ENCODE results near the gene RNFT2. TPM values are rescaled to one million over a fixed set of nuclear protein-coding genes. Genes with fewer than 3 reads are reported as not detected.

Gene RNFT2
- total RNA-seq, 1 donor from 2014 or later: 6.6 TPM

DNA sequence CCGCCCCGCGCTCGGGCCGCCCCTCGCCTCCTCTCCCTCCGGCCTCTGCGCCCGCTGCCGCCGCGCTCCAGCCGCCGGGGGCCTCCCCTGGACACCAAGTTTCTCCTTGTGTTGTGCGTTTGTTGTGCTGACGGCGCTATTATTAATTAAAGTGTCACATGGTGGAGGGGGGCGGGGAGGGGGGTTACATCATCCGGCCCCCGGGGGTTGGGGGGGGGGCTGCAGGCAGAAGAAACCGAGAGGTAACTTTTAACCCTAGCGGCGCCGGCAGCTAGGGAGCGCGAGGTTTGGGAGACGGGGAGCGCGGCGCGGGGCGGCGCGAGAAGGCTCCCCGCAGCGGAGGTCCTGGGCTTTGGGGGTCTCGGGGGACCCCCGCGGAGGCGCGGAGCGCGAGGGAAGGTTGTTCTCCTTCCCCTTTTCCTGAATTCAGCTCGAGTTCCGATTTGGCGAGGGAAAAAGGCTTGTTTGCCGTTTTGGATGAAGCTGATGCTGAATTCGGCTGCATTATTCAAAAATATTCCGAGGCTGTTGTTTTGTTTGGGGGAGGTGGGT is 143.3 kb downstream of the RNFT2 start, which contains the start of gene HRK:
HRK (minus strand) TSS at position 117 of the 552 bp plus-strand sequence. CDS start 134 bp downstream, outside the sequence.
- no peak for DNase-seq (ENCODE audit: low spot score)
- ATAC-seq: no peak
- intact Hi-C loops (cut with DNase I): no loop called here

- DNase-seq (ENCODE audit: low spot score) (no peak), ATAC-seq (no peak)
- intact Hi-C loops (cut with DNase I): no loop called here
These were observed 143.9 kb downstream of the RNFT2 start for GRCh38 chr12:116881877-116882507.

DNA sequence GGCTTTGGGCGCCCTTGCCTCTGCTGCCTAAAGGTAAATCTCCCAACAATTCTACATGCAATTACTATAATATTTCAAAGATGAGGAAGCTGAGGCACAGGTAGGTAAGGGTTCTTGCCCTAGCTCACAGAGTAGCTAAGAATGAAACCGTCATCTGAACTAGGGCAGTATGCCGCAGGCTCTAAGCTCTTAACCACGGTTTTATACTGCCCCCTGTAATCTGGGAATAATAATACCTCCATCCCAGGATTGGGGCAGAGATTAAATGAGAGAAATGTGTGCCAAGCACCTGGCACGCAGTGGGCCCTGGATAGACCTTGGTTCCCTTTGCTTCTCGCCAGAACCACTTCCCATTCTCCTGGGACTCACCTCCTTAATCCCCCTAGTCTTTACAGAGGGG is 144.6 kb downstream of the RNFT2 start:
- intact Hi-C loops (cut with DNase I): no loop called here
- ATAC-seq: peak; percentile 70
- no peak for DNase-seq (ENCODE audit: low spot score)

DNA sequence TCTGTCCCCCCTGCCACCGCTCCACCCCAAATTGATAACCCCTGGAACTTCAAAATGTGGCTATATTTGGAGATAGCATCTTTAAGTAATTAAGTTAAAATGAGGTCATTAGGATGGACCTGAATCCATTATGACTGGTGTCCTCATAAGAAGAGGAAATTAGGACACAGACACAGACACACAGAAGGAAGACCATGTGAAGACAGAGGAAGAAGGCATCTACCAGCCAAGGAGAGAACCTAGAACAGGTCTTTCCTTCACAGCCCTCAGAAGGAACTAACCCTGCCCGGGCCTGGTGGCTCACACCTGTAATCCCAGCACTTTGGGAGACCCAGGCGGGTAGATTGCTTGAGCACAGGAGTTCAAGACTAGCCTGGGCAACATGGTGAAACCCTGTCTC is 146.8 kb downstream of the RNFT2 start:
- intact Hi-C loops (cut with DNase I): no loop called here
- ATAC-seq: no peak
- DNase-seq (ENCODE audit: low spot score): no peak

GRCh38 chr12:116885491-116885890 is 147.4 kb downstream of the RNFT2 start:
- intact Hi-C loops (cut with DNase I): no loop called here
- ATAC-seq (no peak), DNase-seq (ENCODE audit: low spot score) (no peak)

DNA sequence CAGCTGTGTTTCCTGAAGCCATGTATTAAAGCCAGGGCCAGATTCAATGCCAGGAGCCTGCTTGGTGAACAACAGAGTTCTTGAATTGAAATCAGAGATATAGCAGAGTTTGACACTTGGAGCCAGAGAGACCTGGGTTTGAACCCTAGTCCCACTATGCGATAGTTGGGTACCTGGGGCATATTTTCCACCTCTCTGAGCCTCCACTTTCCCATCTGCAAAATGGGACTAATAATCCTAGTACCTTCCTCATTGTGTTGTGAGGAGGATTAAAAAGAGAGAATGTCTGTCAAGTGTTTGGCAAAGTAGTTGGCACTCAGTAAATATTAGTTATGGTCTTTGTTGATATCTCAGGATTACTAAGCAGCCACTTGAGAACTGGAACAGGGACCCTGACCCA is 149.1 kb downstream of the RNFT2 start:
- intact Hi-C loops (cut with DNase I): no loop called here
- ATAC-seq: no peak
- DNase-seq (ENCODE audit: low spot score): no peak

GRCh38 chr12:116887897-116888296 is 149.8 kb downstream of the RNFT2 start:
- ATAC-seq: no peak
- no peak for DNase-seq (ENCODE audit: low spot score)
- intact Hi-C loops (cut with DNase I): no loop called here

GRCh38 chr12:116890330-116890729 is 152.2 kb downstream of the RNFT2 start:
- DNase-seq (ENCODE audit: low spot score) (no peak), ATAC-seq (no peak)
- intact Hi-C loops (cut with DNase I): no loop called here

DNA sequence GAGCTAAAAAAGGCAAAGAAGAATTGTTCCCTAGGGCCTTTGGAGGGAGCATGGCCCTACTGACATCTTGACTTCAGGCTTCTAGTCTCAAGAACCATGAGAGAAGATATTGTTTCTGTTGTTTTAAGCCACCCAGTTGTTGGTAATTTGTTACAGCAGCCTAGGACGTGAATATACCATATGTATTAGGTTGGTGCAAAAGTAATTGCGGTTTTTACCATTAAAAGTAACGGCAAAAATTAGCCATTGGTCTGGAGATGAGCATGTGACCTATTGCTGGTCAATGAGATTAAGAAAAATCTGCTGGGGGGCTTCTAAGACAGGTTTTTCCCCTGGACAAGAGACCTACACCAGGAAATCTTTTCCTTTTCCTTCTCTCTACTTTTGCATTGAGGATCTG is 152.9 kb downstream of the RNFT2 start:
- intact Hi-C loops (cut with DNase I): no loop called here
- no peak for DNase-seq (ENCODE audit: low spot score)
- ATAC-seq: no peak

DNA sequence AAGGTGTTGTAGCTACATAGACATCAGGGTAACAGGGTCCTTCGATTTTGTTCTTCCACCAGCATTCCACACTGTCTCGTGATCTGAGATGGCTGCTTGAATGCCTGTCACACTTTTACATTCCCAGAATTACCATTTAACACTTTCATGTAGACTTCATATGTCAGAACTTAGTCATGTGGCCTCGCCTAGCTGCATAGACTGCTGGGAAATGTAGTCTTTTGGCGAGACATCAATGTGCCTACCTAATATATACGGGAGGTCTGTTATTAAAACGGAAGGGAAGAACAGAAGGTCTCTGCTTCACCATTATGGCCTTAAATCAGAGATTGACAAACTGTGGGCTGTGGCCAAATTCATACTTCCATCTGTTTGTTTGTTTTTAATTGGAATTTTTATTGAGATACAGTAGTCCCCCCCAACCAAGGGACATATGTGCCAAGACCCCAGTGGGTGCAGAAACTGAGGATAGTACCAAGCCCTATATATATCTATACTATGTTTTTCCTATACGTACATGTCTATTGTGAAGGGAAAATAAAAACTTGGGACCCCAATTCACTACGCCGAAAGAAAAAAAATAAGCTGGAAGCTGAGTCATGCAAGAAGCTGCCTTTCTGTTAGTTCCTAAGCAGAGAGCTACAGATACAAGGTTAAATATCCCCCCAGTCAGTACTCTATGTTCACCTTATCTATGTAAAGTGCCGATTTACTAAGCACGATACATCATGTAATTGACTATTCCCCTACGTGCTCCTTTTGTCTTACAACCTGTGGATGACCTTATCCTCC is 154.4 kb downstream of the RNFT2 start:
- DNase-seq (ENCODE audit: low spot score): no peak
- intact Hi-C loops (cut with DNase I): no loop called here
- ATAC-seq: no peak

GRCh38 chr12:116894913-116895312 is 156.8 kb downstream of the RNFT2 start:
- intact Hi-C loops (cut with DNase I): no loop called here
- ATAC-seq: no peak
- no peak for DNase-seq (ENCODE audit: low spot score)

- no peak for ATAC-seq
- intact Hi-C loops (cut with DNase I): no loop called here
- no peak for DNase-seq (ENCODE audit: low spot score)
These were observed 158.4 kb downstream of the RNFT2 start for GRCh38 chr12:116896411-116896924.

DNA sequence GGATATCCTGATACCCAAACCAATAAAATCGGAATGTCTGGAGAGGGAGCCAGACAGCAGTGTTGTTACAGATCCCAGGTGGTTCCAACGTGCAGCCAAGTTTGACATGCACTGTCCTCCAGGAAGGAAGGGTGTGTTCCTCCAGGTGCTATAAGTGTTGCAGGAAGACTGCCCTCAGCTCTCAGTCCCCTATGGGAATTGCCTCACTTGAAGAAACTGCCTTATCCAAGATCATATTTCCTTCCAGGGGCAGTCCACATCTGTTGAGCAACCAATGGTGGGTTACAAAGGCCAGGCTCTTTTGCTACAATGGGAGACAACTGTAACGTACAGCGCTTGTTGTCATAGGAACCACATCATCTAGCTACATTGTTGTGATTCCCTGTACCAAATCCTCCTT is 159.4 kb downstream of the RNFT2 start:
- intact Hi-C loops (cut with DNase I): no loop called here
- DNase-seq (ENCODE audit: low spot score): no peak
- ATAC-seq: no peak

DNA sequence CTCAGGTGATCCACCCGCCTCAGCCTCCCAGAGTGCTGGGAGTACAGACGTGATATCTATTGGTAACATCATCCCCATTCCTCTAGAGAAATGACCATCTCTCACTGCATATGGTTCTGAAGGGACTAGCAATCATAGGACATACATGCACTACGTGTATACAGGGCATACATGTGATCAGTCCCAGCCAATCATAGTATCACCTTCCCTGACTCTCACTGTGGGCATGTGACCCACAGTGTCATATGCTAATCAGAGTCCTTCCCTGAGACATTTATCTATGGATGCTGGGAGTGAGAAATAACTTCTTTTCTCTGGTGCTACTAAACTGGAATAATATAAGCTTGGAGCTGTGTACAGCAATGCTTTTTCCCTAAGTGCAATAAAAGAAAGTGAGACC is 160.6 kb downstream of the RNFT2 start:
- DNase-seq (ENCODE audit: low spot score): no peak
- intact Hi-C loops (cut with DNase I): no loop called here
- no peak for ATAC-seq

DNA sequence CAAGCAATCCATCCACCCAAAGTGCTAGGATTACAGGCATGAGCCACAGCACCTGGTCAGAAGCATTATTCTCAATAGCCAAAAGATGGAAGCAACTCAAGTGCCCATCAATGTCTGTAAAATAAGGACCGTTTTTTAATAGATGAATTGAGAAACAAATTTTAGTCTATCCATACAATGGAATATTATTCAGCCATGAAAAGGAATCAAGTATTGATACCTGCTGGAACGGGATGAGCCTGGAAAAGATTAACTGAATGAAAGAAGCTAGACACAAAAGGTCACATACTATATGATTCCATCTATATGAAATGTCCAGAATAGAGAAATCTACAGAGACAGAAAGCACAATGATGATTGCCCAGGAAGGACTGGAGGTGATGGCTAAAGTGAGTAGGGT is 163.5 kb downstream of the RNFT2 start:
- no peak for ATAC-seq
- intact Hi-C loops (cut with DNase I): no loop called here

More for the DNA sequence above, 163.5 kb downstream of the RNFT2 start:
- DNase-seq (ENCODE audit: low spot score): no peak

Other genes with a start within 250 kb of the RNFT2 start
- 4.4 TPM for gene MAP1LC3B2, start 178.9 kb upstream of the RNFT2 start, total RNA-seq
- gene SPRING1, start 246 bp upstream of the RNFT2 start, total RNA-seq: 20.2 TPM
- 0.22 TPM for gene HRK, start 143.1 kb downstream of the RNFT2 start, total RNA-seq
- gene FBXW8, start 172.6 kb downstream of the RNFT2 start, total RNA-seq: 12.9 TPM

Measured in sciatic nerve (tissue), 2 donors.